Measurements from ENCODE around the gene DRP2.
"Not testable (repeated sequence)": the region's sequence is repeated elsewhere in the genome, so short reads cannot be mapped to it uniquely, and the experiment has no call there.

The DRP2 gene, protein sequence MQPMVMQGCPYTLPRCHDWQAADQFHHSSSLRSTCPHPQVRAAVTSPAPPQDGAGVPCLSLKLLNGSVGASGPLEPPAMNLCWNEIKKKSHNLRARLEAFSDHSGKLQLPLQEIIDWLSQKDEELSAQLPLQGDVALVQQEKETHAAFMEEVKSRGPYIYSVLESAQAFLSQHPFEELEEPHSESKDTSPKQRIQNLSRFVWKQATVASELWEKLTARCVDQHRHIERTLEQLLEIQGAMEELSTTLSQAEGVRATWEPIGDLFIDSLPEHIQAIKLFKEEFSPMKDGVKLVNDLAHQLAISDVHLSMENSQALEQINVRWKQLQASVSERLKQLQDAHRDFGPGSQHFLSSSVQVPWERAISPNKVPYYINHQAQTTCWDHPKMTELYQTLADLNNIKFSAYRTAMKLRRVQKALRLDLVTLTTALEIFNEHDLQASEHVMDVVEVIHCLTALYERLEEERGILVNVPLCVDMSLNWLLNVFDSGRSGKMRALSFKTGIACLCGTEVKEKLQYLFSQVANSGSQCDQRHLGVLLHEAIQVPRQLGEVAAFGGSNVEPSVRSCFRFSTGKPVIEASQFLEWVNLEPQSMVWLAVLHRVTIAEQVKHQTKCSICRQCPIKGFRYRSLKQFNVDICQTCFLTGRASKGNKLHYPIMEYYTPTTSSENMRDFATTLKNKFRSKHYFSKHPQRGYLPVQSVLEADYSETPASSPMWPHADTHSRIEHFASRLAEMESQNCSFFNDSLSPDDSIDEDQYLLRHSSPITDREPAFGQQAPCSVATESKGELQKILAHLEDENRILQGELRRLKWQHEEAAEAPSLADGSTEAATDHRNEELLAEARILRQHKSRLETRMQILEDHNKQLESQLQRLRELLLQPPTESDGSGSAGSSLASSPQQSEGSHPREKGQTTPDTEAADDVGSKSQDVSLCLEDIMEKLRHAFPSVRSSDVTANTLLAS

DNA sequence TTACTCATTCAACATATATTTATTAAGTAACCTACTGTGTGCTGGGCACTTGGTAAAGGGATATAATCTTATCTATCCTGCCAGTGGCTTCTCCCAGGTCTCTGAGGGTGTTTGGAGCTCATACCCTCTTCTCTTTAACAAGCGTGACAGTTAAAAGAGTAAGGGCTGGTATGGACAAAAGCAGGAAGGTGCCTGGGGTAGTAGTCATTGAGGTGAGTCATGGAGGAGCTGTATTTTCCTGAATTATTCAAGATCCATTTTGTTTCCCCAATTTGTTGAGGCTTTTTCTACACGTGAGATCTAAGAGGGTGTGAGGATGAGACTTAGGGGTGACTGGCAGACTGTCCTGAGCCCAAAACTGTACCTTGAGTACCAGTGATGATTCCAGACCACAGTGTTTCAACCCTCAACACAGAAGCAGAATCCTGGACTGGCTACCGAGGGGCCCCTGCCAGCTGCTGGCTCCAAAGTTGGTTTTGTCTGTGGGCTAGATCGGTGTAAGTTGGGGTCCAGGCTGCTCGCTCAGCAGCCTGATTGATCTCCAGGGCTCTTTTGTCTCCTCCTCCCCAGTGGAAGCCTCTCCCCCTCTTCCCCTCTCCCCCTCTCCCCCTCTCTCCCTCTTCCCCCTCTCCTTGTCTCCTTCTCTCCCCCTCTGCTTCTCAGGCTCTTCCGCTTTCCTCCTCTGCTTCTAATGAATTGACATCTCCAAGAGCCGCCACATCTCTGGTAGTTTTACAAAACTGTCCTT, at the start of gene DRP2:
DRP2 (plus strand) TSS at position 671 of the 748 bp plus-strand sequence. CDS start 11,862 bp downstream, outside the sequence.
- in situ Hi-C loops (cut with HindIII; ENCODE audit: low sequenced_read_pairs): no loop called here

DNA sequence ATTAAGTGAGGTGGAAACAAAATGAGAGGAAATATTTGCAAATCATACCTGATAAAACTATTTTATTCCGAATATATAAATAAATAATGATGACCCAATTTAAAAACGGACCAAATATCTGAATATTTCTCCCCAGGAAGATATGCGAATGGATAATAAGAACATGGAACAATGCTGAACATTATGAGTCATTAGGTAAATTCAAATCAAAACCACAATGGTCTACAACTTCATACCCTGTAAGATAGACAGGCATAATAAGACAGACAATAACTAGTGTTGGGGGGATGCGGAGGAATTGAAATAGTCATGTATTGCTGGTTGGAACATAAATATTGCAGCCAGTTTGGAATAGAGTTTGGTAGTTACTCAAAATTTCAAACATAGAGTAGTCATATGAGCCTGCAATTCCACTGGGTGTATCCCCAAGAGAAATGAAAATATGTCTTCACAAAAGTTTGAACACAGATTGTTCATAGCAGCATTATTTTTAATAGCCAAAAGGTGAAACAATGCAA, 47.6 kb upstream of the DRP2 start:
- in situ Hi-C loops (cut with HindIII; ENCODE audit: low sequenced_read_pairs): no loop called here

DNA sequence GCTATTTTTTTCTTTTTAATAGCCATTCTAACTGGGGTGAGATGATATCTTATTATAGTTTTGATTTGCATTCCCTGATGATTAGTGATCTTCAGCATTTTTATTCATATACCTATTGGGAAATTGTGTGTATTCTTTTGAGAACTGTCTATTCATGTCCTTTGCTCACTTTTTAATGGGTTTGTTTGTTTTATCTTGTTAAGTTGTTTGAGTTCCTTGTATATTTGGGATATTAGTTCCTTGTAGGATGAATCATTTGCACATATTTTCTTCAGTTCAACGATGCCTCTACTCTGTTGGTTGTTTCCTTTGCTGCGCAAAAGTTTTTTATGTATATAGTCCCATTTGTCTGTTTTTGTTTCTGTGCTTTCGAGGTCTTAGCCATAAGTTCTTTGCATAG, 43.1 kb upstream of the DRP2 start:
- in situ Hi-C loops (cut with HindIII; ENCODE audit: low sequenced_read_pairs): no loop called here

DNA sequence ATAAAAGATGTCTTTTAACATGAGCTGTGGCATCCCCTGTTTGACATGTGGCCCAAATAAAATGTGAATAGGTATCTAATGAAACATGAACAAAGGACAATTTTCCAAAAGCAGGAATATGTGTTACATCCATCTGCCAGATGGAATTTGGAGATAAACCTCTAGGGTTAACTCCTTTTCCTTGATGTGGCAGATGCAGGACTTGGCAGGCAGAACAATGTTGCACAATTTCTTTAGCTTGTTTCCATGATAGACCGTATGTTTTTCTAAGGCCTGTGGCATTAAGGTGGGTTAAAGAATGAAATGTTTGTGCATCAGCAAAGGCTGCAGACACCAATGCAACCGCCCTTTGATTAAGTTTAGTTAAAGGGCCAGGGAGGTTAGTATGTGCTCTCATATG, 34.7 kb upstream of the DRP2 start:
- in situ Hi-C loops (cut with HindIII; ENCODE audit: low sequenced_read_pairs): not testable (repeated sequence)

DNA sequence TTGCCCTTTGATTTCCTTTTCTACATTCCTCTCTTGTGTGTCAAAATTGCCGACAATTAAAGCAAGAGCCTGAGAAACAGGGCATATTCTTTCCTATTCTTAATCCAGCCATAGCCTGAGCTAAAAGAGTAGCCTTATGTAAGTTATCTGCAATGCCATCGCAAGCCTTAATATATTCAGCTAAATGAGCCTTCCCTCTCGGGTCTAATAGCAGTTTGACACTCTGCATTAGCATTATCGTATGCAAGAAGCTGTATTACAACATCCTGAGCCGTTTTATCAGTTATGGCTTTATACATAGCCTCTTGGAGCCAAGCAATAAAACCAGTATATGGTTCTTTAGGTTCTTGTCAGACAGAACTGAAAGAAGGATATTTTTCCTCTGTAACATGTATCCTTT, 31.6 kb upstream of the DRP2 start:
- in situ Hi-C loops (cut with HindIII; ENCODE audit: low sequenced_read_pairs): not testable (repeated sequence)

DNA sequence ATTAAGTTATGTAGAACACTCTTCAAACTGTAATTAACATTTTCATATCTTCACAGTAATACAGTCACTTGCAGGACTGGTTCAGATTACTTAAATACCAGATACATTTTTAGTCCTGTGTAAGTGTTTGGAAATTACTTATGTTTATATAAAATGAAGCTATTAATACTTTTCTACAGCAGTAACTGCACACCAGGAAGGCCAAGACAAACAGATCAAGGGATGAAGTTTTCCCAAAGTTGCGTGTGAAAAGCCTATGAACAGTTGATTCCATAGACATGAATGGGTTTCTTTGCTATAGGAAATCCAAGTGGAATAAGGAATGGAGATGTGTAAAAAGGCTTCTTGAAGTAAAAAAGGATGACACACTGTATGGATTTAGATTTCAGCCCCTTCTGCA, 28.9 kb upstream of the DRP2 start:
- in situ Hi-C loops (cut with HindIII; ENCODE audit: low sequenced_read_pairs): no loop called here

DNA sequence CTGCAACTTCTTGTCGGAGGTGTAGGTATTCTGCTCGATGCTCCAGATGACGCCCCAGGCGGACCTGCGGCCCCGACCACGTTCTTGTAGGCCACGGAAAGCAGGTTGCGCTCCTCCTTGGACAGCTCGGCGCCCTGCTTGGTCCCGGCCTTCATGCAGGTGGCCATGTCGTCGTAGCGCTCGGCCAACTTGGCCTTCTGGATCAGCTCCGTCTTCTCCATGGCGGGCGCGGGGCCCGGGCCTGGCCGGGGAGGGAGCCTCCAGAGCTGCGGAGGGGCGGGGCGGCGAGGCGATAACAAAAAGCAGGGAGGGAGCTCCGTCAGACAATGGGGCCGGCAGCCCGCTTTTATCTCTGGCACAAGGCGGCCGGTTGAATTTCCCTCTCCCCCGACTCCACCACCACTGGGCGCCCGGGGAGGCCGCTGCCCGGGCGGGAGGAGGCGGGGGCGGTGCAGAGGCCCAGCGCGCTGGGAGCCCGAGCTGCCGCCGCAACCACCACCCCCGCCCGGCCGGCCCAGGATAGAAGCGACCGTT, 28.3 kb upstream of the DRP2 start:
- in situ Hi-C loops (cut with HindIII; ENCODE audit: low sequenced_read_pairs): no loop called here

DNA sequence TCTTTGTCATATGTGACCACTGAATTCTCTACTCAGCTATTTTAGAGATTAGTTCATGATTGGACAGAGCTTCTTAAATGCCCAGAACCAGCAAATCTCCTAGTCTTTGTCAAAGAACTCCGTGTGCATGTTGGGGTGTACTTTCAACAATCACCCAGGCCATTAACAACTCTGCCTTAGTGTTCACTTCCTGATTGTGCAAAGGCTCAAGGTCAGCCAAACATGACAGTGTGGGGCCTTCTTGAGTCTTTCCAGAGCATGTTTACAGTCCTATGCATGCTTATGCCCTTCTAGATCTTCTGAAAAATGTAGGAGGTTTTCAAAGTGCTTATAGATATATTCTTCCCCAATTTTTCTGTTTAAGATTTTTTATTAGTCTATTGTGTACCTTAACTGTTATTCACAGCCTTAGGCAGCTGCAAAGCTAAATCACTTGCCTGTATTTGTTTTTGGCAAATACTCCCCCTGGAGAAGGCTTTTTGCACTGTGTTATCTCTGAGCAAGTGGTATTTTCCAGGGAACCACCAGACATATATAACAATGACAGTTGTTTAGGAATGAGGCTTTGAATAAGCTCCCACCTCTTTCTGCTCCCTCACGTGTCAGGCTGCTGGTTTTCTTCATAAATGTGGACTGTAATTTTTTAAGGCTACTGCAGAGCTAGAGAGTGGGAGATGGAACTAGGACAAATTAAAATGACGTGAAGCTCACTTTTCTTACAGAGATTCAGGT, 24.0 kb upstream of the DRP2 start:
- in situ Hi-C loops (cut with HindIII; ENCODE audit: low sequenced_read_pairs): no loop called here

DNA sequence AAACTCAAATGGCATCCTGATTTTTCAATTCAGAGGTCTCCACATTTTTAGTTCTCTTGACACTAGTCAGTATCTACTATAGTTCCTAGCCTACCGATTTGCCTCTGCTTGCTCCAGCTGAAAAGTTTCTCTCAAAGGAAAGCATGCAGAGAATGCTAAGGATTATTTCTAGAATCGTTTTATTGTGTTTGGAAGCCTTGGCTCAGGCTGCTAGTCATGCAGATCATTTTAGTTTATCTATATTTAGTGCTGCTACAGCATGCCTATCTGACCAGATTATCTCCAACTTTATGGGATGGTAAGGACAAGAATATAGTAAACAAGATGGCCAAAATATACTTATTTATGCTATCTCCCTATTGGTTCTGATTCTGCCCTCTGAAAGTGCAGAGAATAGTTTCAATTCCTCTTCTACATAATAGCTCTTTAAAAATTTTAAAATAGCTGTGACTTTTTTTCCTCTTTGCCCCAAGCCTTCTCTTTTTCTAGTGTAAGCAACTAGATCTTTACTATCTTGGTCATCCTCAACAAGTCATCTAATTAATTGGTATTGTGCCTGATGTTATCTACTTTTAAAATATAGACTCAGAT, 15.7 kb upstream of the DRP2 start:
- in situ Hi-C loops (cut with HindIII; ENCODE audit: low sequenced_read_pairs): no loop called here

DNA sequence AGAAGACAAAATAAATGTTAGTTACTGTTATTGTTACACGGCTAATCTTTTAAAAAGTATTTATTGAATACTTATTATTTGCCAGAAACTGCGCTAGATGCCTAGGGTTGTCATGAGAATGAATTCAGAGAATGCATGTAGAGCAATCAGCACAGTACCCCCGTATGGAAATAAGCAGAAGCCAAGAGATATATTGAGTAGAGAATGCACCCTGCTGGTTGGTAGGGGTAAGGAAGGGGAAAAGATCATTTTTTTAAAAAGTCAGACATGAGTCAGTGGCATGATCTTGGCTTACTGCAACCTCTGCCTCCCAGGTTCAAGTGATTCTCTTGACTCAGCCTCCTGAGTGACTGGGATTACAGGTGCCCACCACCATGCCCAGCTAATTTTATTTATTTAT, 13.1 kb upstream of the DRP2 start:
- in situ Hi-C loops (cut with HindIII; ENCODE audit: low sequenced_read_pairs): no loop called here

DNA sequence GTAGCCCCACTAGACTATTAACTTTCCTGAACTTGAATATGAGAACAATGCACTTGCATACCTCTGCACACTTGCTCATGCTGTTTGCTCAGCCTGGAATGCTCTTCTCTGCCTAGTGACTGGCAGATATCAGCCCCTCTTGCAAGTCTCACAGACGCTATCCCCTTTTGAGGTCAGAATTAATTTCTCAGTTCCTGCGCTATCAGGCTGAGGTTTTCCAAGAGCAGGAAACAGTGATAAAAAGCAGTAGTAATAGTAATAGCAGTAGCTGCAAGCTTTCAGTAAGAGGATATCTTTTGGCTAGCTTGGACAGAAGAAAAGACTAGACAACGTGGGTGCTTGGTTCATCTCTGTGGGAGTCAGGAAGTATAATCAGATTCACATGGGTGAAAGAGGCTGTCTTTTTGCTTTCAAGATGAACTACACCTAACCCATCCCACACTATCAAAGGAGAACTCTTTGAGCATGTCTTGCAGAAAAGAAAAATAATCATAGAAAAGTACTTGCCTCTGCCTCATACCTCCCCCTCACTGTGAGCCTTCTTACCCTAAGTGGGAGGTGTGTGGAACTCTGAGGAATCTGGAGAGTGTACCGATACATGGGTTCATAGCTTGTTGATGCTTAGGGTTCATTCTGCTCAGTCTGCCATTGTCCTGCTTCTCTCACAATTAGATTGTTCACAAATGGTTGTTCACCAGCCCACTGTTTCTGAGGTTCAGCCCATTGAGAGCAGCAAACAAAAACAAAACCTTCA, 11.3 kb upstream of the DRP2 start:
- in situ Hi-C loops (cut with HindIII; ENCODE audit: low sequenced_read_pairs): no loop called here

DNA sequence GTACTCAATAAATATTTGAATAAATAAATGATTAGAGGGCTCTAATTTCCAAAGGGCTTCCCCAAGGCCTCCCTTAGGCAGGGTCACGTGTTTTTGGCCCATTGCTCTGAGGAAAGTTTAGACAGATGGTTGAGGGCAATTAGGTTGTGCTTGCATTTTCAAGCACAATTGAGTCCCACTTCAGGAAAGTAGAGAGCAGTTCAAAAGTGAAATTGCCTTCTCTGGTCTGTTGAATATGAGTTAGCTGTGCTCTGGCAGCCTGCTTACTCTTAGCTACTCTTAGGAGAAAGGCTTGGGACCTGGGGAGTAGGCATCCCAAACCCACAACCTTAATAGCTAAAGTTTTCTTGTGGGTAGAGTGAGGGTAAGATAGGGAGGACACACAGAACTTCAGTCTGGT, 9.0 kb upstream of the DRP2 start:
- in situ Hi-C loops (cut with HindIII; ENCODE audit: low sequenced_read_pairs): no loop called here

DNA sequence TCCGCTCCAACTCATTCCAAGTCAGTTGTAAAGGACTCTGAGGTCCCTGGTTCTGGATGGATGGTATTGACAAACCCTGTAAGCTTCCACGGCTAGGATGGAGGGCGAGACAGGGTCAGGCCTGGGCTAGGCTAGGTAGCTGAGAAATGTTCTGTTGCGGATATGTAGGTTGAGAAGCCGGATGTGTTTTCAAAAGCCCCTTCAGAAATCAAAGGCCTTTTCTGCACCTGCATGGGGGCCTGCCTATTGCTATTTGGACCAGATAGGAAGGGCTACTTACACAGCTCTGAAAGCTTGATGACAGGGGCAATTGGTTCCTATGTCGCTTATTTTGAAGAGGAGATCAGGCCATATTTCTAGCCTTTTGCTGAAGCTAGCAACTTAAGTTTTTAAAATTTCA, 1.9 kb upstream of the DRP2 start:
- in situ Hi-C loops (cut with HindIII; ENCODE audit: low sequenced_read_pairs): no loop called here

DNA sequence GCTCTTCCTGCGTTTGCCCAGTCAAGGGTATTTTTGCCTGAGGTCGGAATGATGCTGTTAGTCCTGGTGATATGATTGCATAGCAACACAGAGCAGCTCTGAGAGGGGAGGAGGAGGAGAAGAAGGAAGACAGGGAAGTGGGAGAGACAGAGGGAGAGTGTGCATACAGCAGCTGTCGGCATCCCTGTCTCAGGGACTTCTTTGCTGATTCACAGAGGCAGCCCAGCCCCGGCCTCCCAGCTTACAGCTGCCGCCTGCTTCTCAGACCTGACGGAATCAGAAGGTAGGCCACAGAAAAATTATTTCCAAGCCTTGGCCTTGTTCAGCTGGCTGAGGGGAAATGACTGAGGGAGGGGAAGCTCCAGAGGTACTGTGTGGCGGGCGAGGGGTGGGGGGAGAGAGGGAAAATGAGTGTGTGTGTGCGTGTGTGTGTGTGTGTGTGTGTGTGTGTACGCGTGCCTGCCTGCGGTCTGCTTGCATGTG, 319 bp downstream of the DRP2 start:
- in situ Hi-C loops (cut with HindIII; ENCODE audit: low sequenced_read_pairs): no loop called here

DNA sequence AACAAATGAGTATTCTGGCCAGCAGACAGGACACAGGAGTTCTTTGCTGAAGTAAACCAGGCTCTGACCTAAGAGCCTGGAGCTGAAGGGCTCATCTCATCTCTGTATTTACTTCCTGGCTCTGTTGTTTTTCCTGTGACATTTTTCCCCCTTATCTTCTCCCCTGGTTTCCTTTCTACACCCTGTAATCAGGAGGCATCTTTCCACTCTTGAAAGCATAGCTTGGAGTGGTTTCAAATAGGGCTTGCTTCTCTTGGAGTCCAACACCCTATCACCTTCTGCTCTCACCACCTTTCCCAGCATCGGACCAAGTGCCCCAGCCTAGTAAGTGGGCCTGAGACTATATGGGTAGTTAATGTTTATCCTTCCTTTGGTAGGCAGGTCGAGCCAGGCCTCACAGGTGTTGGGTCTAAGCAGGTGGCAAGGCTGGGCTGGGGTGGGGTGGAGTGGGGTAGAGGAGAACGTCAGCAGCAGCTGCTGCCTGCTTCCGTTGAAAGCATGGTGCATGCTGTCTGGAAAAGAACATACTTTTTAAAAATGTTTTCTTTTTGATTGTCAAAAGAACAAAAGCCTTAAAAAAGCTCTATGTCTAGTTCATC, 1.2 kb downstream of the DRP2 start:
- in situ Hi-C loops (cut with HindIII; ENCODE audit: low sequenced_read_pairs): no loop called here

DNA sequence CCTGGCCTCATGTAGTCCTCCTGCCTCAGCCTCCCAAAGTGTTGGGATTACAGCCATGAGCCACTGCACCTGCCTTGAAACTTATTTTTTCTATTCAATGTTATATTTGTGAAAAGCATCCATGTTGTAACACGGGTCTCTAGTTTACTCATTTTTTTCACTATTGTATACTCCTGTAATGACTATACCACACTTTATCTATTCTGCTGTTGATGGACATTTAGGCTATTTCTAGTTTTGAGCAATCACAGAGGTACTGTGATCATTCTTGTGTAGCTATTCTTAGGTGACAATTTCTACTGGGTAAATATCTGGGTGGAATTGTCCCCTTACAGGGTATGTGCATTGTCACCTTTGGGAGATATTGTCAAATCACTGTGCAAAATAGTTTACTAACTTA, 3.6 kb downstream of the DRP2 start:
- in situ Hi-C loops (cut with HindIII; ENCODE audit: low sequenced_read_pairs): no loop called here

DNA sequence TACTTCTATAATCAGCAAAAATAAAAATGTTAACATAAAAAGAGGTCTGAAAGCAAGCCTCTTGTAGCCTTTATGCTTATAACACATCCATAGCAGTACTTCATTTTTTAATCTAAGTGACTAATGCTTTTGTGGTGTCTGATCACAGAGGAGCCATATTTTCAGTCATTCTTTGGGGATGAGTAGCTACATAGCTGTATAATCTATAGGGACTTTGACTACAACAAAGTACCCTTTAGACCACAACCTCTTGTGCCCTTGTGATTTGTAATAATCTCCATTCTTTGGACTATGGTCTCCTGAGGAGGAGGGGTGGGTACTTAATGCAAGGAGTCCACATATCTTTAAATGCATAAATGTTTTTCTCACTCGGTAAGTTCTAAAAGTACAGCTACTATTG, 9.6 kb downstream of the DRP2 start:
- in situ Hi-C loops (cut with HindIII; ENCODE audit: low sequenced_read_pairs): no loop called here

DNA sequence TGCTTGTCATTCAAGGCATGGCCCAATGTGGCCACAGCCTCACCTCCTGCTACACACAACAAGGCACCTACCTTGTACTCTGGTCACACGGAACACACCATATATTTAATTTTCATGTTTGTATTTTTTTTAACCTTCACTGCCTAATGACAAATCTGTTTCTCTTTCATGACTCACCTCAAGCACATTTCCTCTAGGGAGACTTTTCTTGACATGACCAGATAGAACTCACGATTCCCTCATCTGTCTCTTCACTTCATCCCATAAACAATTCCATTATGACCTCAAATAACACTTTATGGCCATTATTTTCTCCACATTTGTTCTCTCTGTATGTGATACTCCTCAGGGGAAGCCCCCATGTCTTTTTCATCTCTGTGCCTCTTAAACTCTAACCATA, 11.1 kb downstream of the DRP2 start:
- in situ Hi-C loops (cut with HindIII; ENCODE audit: low sequenced_read_pairs): no loop called here
